Inflammatory macrophage (primary cell): Measurements from ENCODE around the gene CLASP1.
"Not testable (repeated sequence)": the region's sequence is repeated elsewhere in the genome, so short reads cannot be mapped to it uniquely, and the experiment has no call there.

ENCODE experiments used
- DNase-seq, 2 donors: peaks; one replicate each; pipeline ENCODE4 v3.0.0-alpha.2; 2020 to 2022
- total RNA-seq, 18 experiments: gene quantifications; one replicate each; lab custom pipeline; 2026; ENCODE audit warnings: mixed read lengths in 6 of 18, inconsistent platforms in 2 of 18; lab: John Stamatoyannopoulos, UW

Gene CLASP1
- 40.2 to 79.8 (median 56.5) reads per million in 18 experiments for total RNA-seq

- no peak for DNase-seq
These were observed at the start of gene CLASP1 for GRCh38 chr2:121649149-121649595. TSS of gene CLASP1 (minus strand) at chr2:121649462. CDS start at chr2:121605895, 43,567 bp downstream.

GRCh38 chr2:121698318-121698930 is 49.2 kb upstream of the CLASP1 start:
- no peak for DNase-seq

- no peak for DNase-seq
These were observed 47.9 kb upstream of the CLASP1 start for GRCh38 chr2:121697108-121697631.

GRCh38 chr2:121696410-121696930 is 47.2 kb upstream of the CLASP1 start:
- DNase-seq = no peak

- DNase-seq = no peak
These were observed 45.8 kb upstream of the CLASP1 start for GRCh38 chr2:121695171-121695451.

GRCh38 chr2:121694398-121695170 is 45.3 kb upstream of the CLASP1 start:
- DNase-seq = no peak

- DNase-seq = not testable (repeated sequence)
These were observed 41.3 kb upstream of the CLASP1 start for GRCh38 chr2:121690572-121690971.

- no peak for DNase-seq
These were observed 40.8 kb upstream of the CLASP1 start for GRCh38 chr2:121690095-121690494.

GRCh38 chr2:121689356-121689755 is 40.1 kb upstream of the CLASP1 start:
- no peak for DNase-seq

GRCh38 chr2:121688820-121689219 is 39.6 kb upstream of the CLASP1 start:
- no peak for DNase-seq

- DNase-seq = no peak
These were observed 37.6 kb upstream of the CLASP1 start for GRCh38 chr2:121686902-121687301.

- DNase-seq = no peak
These were observed 37.0 kb upstream of the CLASP1 start for GRCh38 chr2:121686218-121686617.

- DNase-seq = no peak
These were observed 33.4 kb upstream of the CLASP1 start for GRCh38 chr2:121682396-121683298.

- DNase-seq = no peak
These were observed 28.6 kb upstream of the CLASP1 start for GRCh38 chr2:121677855-121678254.

- not testable (repeated sequence) for DNase-seq
These were observed 22.4 kb upstream of the CLASP1 start for GRCh38 chr2:121671621-121672020.

GRCh38 chr2:121670181-121670580 is 20.9 kb upstream of the CLASP1 start:
- DNase-seq = no peak

GRCh38 chr2:121667618-121668017 is 18.4 kb upstream of the CLASP1 start:
- DNase-seq = no peak

- no peak for DNase-seq
These were observed 16.8 kb upstream of the CLASP1 start for GRCh38 chr2:121666042-121666441.

GRCh38 chr2:121665504-121665903 is 16.2 kb upstream of the CLASP1 start:
- DNase-seq = no peak

GRCh38 chr2:121664713-121665112 is 15.5 kb upstream of the CLASP1 start:
- DNase-seq = no peak

- no peak for DNase-seq
These were observed 14.8 kb upstream of the CLASP1 start for GRCh38 chr2:121664086-121664485.

GRCh38 chr2:121663434-121663833 is 14.2 kb upstream of the CLASP1 start:
- no peak for DNase-seq

GRCh38 chr2:121662656-121663055 is 13.4 kb upstream of the CLASP1 start:
- DNase-seq = no peak
